ENCODE data around the gene ZNF654. TPM values are rescaled to one million over a fixed set of nuclear protein-coding genes. Genes with fewer than 3 reads are reported as not detected.
A peak's percentile ranks its signal among the peaks of the same experiment; 100 is the strongest.
"Not testable (repeated sequence)": the region's sequence is repeated elsewhere in the genome, so short reads cannot be mapped to it uniquely, and the experiment has no call there.

Gene ZNF654
- total and polyA plus RNA-seq, 11 donors, result 2.4 to 15.9 (median 8.7) TPM

GRCh38 chr3:88114878-88115549, 56.0 kb downstream of the ZNF654 start:
- 93 to 97% (median 96%) methylated on average over 3 of the region's 3 CpGs for WGBS, 4 donors
- H3K4me3 ChIP-seq, result no peak overlapping the region
- H3K9me3 ChIP-seq, result no peaks in the 10 kb centered on the region
- no peak for DNase-seq
- H3K27ac ChIP-seq, result no peak overlapping the region
- intact Hi-C loops (cut with DNase I), result loop anchor here in 8 of 10 donors (5.0 to 10.0 kb wide), 9 partner anchors 50 to 763 kb away; partner anchors contain the start of genes CGGBP1 (in 4 of the 8) and ZNF654 (in 4 of the 8)
- H3K27me3 ChIP-seq, result no peaks in the 10 kb centered on the region
- TF ChIP-seq CTCF (IDR thresholded peaks at IDR 0.05), result no peak
- no peak for TF ChIP-seq POLR2A (IDR thresholded peaks at IDR 0.05)
- H3K4me1 ChIP-seq, result peaks cover 0 to 16% (median 3%) of the 10 kb centered on the region in 12 donors
- peaks cover 0 to 29% (median 12%) of the 10 kb centered on the region in 9 donors for H3K36me3 ChIP-seq
- no peak for ATAC-seq

DNA sequence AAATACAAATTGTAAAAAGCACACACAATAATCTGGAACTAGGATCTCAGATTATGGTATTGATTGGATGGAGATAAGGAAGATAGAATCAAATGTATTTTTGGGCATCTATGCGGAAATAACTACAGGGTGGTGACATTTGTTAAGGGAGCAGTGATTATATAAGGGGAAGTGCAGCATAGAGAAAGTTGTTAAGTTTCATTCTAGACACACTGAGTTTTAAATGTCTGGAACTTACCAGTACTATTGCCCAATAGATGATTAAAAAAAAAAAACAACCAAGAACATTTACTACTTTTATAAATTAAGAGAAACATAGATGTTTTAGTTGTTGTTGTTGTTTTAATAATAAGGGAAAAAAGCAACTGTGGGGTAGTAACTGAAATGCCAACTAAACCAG, 58.6 kb downstream of the ZNF654 start:
- H3K36me3 ChIP-seq, result peaks cover 0 to 29% (median 12%) of the 10 kb centered on the region in 9 donors
- no peak overlapping the region for H3K27ac ChIP-seq
- no peak for ATAC-seq
- WGBS, 4 donors, result 0 to 36% (median 16%) methylated on average over 1 of the region's 1 CpG
- no peak for DNase-seq
- intact Hi-C loops (cut with DNase I), result loop anchor here in 4 of 10 donors (10.0 kb wide), 4 partner anchors 53 to 763 kb away; no protein-coding TSS in a partner anchor
- peaks cover 0 to 19% (median 3%) of the 10 kb centered on the region in 12 donors for H3K4me1 ChIP-seq
- no peaks in the 10 kb centered on the region for H3K9me3 ChIP-seq
- H3K4me3 ChIP-seq, result no peak overlapping the region
- H3K27me3 ChIP-seq, result no peaks in the 10 kb centered on the region
- no peak for TF ChIP-seq CTCF (IDR thresholded peaks at IDR 0.05)
- TF ChIP-seq POLR2A (IDR thresholded peaks at IDR 0.05), result no peak

- peaks cover 0 to 29% (median 12%) of the 10 kb centered on the region in 9 donors for H3K36me3 ChIP-seq
- H3K9me3 ChIP-seq, H3K27ac ChIP-seq, DNase-seq, H3K4me3 ChIP-seq, ATAC-seq, H3K27me3 ChIP-seq: not testable (repeated sequence)
- H3K4me1 ChIP-seq, result peaks cover 0 to 16% (median 0%) of the 10 kb centered on the region in 12 donors
- WGBS, 4 donors, result 96 to 100% (median 97%) methylated on average over 1 of the region's 2 CpGs
- intact Hi-C loops (cut with DNase I), result loop anchor here in 4 of 10 donors (10.0 kb wide), 4 partner anchors 54 to 764 kb away; no protein-coding TSS in a partner anchor
Observed at GRCh38 chr3:88118603-88119002, 59.5 kb downstream of the ZNF654 start.

DNA sequence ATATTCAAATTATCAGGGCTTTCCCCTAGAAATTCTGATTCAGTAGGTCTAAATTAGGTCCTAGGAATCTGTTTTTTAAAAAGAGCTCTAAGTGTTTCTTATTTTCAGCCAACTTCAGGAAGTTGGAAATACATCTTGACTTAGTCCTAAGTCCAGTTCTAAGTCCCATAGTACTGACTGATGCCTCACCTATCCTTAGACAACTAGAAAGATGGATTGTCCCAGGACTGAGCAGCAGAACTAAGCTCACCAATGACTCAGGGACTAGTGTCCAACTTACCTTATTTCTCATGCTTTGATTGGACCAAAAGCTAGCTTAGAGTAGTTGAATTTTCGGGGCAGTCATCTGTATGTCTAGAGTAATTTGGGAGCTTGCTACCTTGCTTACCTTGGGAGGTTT, 64.5 kb downstream of the ZNF654 start:
- ATAC-seq (no peak), DNase-seq (no peak)
- H3K4me3 ChIP-seq, result no peak overlapping the region
- WGBS, 4 donors, result 94 to 100% (median 99%) methylated on average over 1 of the region's 1 CpG
- no peaks in the 10 kb centered on the region for H3K9me3 ChIP-seq
- peaks cover 0 to 7% (median 0%) of the 10 kb centered on the region in 12 donors for H3K4me1 ChIP-seq
- TF ChIP-seq POLR2A (IDR thresholded peaks at IDR 0.05) (no peak), CTCF (IDR thresholded peaks at IDR 0.05) (no peak)
- H3K36me3 ChIP-seq, result peaks cover 0 to 5% (median 0%) of the 10 kb centered on the region in 9 donors
- H3K27me3 ChIP-seq, result no peaks in the 10 kb centered on the region
- intact Hi-C loops (cut with DNase I), result no loop called here
- H3K27ac ChIP-seq, result peak overlapping the region in 1 of 12 donors; percentile 2

Data from heart left ventricle (tissue), 16 donors.